ENCODE data around the gene NPLOC4.

DNA sequence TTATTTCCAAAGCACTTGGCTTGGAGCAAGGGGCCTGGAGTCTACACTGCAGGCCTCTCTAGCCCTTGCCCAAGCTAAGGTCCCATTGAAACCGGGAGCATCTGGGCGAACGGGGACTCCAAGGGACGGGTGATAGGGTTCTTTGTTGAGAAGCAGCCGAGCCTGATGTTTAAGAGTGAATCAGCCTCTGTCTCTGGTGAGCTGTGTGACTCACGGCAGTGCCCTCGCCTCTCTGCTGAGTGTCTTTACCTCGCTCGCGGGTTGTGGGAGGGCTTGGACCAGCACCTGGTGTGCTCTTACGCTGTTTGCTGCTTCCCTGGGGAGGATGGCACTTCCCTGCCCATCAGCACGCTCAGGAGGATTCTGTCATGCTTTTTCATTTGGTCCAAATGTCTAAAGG lies 48.2 kb upstream of the NPLOC4 start:
- TF ChIP-seq, protein P1, sequence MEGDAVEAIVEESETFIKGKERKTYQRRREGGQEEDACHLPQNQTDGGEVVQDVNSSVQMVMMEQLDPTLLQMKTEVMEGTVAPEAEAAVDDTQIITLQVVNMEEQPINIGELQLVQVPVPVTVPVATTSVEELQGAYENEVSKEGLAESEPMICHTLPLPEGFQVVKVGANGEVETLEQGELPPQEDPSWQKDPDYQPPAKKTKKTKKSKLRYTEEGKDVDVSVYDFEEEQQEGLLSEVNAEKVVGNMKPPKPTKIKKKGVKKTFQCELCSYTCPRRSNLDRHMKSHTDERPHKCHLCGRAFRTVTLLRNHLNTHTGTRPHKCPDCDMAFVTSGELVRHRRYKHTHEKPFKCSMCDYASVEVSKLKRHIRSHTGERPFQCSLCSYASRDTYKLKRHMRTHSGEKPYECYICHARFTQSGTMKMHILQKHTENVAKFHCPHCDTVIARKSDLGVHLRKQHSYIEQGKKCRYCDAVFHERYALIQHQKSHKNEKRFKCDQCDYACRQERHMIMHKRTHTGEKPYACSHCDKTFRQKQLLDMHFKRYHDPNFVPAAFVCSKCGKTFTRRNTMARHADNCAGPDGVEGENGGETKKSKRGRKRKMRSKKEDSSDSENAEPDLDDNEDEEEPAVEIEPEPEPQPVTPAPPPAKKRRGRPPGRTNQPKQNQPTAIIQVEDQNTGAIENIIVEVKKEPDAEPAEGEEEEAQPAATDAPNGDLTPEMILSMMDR (IDR thresholded peaks at IDR 0.05; ENCODE audit: low read depth, low read length, missing input control): no peak
- TF ChIP-seq, protein P2, sequence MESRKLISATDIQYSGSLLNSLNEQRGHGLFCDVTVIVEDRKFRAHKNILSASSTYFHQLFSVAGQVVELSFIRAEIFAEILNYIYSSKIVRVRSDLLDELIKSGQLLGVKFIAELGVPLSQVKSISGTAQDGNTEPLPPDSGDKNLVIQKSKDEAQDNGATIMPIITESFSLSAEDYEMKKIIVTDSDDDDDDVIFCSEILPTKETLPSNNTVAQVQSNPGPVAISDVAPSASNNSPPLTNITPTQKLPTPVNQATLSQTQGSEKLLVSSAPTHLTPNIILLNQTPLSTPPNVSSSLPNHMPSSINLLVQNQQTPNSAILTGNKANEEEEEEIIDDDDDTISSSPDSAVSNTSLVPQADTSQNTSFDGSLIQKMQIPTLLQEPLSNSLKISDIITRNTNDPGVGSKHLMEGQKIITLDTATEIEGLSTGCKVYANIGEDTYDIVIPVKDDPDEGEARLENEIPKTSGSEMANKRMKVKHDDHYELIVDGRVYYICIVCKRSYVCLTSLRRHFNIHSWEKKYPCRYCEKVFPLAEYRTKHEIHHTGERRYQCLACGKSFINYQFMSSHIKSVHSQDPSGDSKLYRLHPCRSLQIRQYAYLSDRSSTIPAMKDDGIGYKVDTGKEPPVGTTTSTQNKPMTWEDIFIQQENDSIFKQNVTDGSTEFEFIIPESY (IDR thresholded peaks at IDR 0.05): no peak
- TF ChIP-seq RAD21 (IDR thresholded peaks at IDR 0.05) (no peak), NR2F2 (IDR thresholded peaks at IDR 0.05) (no peak), YY1 (IDR thresholded peaks at IDR 0.05) (no peak), SP1 (IDR thresholded peaks at IDR 0.05) (no peak), TAF1 (conservative IDR thresholded peaks at IDR 0.05) (no peak)
